HG03097 (cell line): ENCODE results near the gene CES4A.

Experiments used
- ATAC-seq: cut with Tn5 transposase; IDR thresholded peaks from one replicate; pipeline ENCODE4 v1.9.1; 2021; ENCODE audit not compliant: unreplicated experiment, low FRiP score

The CES4A gene

GRCh38 chr16:67017810-67018488 lies 29.6 kb downstream of the CES4A start:
- peak; percentile 82 for ATAC-seq

- ATAC-seq = no peak
These were observed 30.8 kb downstream of the CES4A start for GRCh38 chr16:67019171-67019570.

- ATAC-seq = no peak
These were observed 32.9 kb downstream of the CES4A start for GRCh38 chr16:67021321-67021720.

- ATAC-seq = no peak
These were observed 34.3 kb downstream of the CES4A start for GRCh38 chr16:67022531-67023214.

GRCh38 chr16:67023689-67024088 lies 35.3 kb downstream of the CES4A start:
- ATAC-seq = no peak

GRCh38 chr16:67024384-67025209 lies 36.2 kb downstream of the CES4A start:
- no peak for ATAC-seq

GRCh38 chr16:67025210-67025550 lies 36.8 kb downstream of the CES4A start:
- ATAC-seq = no peak

GRCh38 chr16:67026570-67026969 lies 38.2 kb downstream of the CES4A start:
- ATAC-seq = no peak

GRCh38 chr16:67027046-67027445 lies 38.7 kb downstream of the CES4A start:
- no peak for ATAC-seq

GRCh38 chr16:67028167-67028695 lies 39.8 kb downstream of the CES4A start:
- ATAC-seq = peak; percentile 2

- peak; percentile 73 for ATAC-seq
These were observed 40.4 kb downstream of the CES4A start, which contains the start of gene CBFB for GRCh38 chr16:67028696-67029253. TSS of gene CBFB (plus strand) at chr16:67029149. CDS start at chr16:67029408, 259 bp downstream.

GRCh38 chr16:67029254-67030096 lies 41.1 kb downstream of the CES4A start:
- peak; percentile 29 for ATAC-seq

- ATAC-seq = no peak
These were observed 42.0 kb downstream of the CES4A start for GRCh38 chr16:67030221-67030962.

GRCh38 chr16:67034487-67034886 lies 46.1 kb downstream of the CES4A start:
- ATAC-seq = no peak

GRCh38 chr16:67035364-67035763 lies 47.0 kb downstream of the CES4A start:
- no peak for ATAC-seq

- ATAC-seq = no peak
These were observed 47.9 kb downstream of the CES4A start for GRCh38 chr16:67036323-67036741.

- no peak for ATAC-seq
These were observed 51.1 kb downstream of the CES4A start for GRCh38 chr16:67039260-67040020.

GRCh38 chr16:67040166-67040565 lies 51.8 kb downstream of the CES4A start:
- no peak for ATAC-seq
